ENCODE data around the gene PROSER1.
A peak's percentile ranks its signal among the peaks of the same experiment; 100 is the strongest.
"Not testable (repeated sequence)": the region's sequence is repeated elsewhere in the genome, so short reads cannot be mapped to it uniquely, and the experiment has no call there.

PROSER1 gene

GRCh38 chr13:39037880-39038568, at the start of gene PROSER1, which contains the start of gene NHLRC3:
PROSER1 (minus strand) TSS chr13:39038089; CDS start chr13:39037242, 847 bp downstream.
NHLRC3 (plus strand) TSS chr13:39038456; CDS start chr13:39038640, 184 bp downstream.
- DNase-seq = peak; percentile 94

- DNase-seq = not testable (repeated sequence)
Observed at GRCh38 chr13:39086251-39086945, 48.5 kb upstream of the PROSER1 start.

GRCh38 chr13:39073983-39074382, 36.1 kb upstream of the PROSER1 start:
- DNase-seq = no peak

GRCh38 chr13:39072842-39073241, 35.0 kb upstream of the PROSER1 start:
- no peak for DNase-seq

GRCh38 chr13:39062004-39062403, 24.1 kb upstream of the PROSER1 start:
- no peak for DNase-seq

GRCh38 chr13:39058040-39058439, 20.2 kb upstream of the PROSER1 start:
- no peak for DNase-seq

- no peak for DNase-seq
Observed at GRCh38 chr13:39056018-39056417, 18.1 kb upstream of the PROSER1 start.

- no peak for DNase-seq
Observed at GRCh38 chr13:39054112-39054511, 16.2 kb upstream of the PROSER1 start.

- no peak for DNase-seq
Observed at GRCh38 chr13:39052944-39053343, 15.1 kb upstream of the PROSER1 start.

GRCh38 chr13:39051157-39051556, 13.3 kb upstream of the PROSER1 start:
- DNase-seq = no peak

- DNase-seq = no peak
Observed at GRCh38 chr13:39049274-39049673, 11.4 kb upstream of the PROSER1 start.

GRCh38 chr13:39048806-39049205, 10.9 kb upstream of the PROSER1 start:
- DNase-seq = no peak

GRCh38 chr13:39047560-39047959, 9.7 kb upstream of the PROSER1 start:
- DNase-seq = no peak

- no peak for DNase-seq
Observed at GRCh38 chr13:39044536-39044935, 6.6 kb upstream of the PROSER1 start.

GRCh38 chr13:39040206-39040605, 2.3 kb upstream of the PROSER1 start:
- peak; percentile 72 for DNase-seq

GRCh38 chr13:39039041-39039440, 1.2 kb upstream of the PROSER1 start:
- peak; percentile 71 for DNase-seq

GRCh38 chr13:39038569-39039030, 711 bp upstream of the PROSER1 start:
- peak; percentile 48 for DNase-seq

GRCh38 chr13:39037410-39037879, 444 bp downstream of the PROSER1 start:
- DNase-seq = no peak

- no peak for DNase-seq
Observed at GRCh38 chr13:39036212-39036611, 1.7 kb downstream of the PROSER1 start.

GRCh38 chr13:39035799-39036198, 2.1 kb downstream of the PROSER1 start:
- no peak for DNase-seq

- no peak for DNase-seq
Observed at GRCh38 chr13:39035204-39035603, 2.7 kb downstream of the PROSER1 start.

GRCh38 chr13:39034085-39034484, 3.8 kb downstream of the PROSER1 start:
- DNase-seq = no peak

- DNase-seq = no peak
Observed at GRCh38 chr13:39032150-39032549, 5.7 kb downstream of the PROSER1 start.

GRCh38 chr13:39025433-39025839, 12.5 kb downstream of the PROSER1 start:
- DNase-seq = no peak
